GM12878 (cell line): ENCODE results near the gene RIIAD1.

Experiments
- CBFB ChIP-seq: IDR thresholded peaks from 2 replicates; pipeline ENCODE4 v1.6.1; 2016; ENCODE audit warnings: antibody characterized with exemption, low read depth
- SP1 ChIP-seq: IDR thresholded peaks from one replicate; pipeline ENCODE4 v1.6.1; 2011; ENCODE audit warnings: low read depth, low read length
- TF ChIP-seq, protein P1 (sequence below): fragments of 450-650 bp; IDR thresholded peaks from 2 replicates; pipeline ENCODE4 v1.6.1; 2017; ENCODE audit warnings: mild to moderate bottlenecking, moderate library complexity

DNA sequence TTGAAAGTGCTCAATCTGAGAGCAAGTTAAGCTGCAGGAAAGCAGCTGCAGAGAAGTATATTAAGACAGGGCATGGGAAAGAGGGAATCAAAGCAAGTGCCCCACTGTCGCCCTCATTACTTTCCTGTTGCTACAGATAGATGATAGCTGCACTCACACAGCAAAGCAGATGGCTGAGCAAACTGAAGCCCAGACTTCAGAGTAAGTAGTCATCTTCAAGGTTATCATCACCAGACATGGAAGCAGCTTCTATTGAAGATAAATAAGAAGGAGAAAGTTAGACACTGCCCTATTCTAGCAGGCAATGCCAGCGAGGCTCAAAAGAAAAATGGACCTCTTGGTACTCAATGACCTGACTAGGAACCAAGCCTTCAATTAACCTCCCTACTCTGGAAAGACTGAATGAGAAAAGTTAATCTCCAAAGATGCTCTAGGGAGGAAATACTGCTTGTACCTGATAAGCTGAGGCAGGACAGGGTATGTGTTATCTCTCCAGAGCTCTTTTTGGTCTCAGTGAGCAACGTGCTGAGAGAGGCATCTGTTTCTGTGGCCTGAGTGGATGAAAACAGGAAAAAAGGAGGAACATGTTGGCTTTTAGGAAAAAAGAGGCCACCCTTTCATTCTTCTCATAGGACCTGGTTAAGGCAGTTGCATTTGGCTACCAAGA, 53.1 kb downstream of the RIIAD1 start:
- TF ChIP-seq, protein P1, sequence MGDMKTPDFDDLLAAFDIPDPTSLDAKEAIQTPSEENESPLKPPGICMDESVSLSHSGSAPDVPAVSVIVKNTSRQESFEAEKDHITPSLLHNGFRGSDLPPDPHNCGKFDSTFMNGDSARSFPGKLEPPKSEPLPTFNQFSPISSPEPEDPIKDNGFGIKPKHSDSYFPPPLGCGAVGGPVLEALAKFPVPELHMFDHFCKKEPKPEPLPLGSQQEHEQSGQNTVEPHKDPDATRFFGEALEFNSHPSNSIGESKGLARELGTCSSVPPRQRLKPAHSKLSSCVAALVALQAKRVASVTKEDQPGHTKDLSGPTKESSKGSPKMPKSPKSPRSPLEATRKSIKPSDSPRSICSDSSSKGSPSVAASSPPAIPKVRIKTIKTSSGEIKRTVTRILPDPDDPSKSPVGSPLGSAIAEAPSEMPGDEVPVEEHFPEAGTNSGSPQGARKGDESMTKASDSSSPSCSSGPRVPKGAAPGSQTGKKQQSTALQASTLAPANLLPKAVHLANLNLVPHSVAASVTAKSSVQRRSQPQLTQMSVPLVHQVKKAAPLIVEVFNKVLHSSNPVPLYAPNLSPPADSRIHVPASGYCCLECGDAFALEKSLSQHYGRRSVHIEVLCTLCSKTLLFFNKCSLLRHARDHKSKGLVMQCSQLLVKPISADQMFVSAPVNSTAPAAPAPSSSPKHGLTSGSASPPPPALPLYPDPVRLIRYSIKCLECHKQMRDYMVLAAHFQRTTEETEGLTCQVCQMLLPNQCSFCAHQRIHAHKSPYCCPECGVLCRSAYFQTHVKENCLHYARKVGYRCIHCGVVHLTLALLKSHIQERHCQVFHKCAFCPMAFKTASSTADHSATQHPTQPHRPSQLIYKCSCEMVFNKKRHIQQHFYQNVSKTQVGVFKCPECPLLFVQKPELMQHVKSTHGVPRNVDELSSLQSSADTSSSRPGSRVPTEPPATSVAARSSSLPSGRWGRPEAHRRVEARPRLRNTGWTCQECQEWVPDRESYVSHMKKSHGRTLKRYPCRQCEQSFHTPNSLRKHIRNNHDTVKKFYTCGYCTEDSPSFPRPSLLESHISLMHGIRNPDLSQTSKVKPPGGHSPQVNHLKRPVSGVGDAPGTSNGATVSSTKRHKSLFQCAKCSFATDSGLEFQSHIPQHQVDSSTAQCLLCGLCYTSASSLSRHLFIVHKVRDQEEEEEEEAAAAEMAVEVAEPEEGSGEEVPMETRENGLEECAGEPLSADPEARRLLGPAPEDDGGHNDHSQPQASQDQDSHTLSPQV, result no peak
- no peak for TF ChIP-seq CBFB
- no peak for TF ChIP-seq SP1
